ENCODE data around the gene GPR32. TPM values are rescaled to one million over a fixed set of nuclear protein-coding genes. Genes with fewer than 3 reads are reported as not detected.

GPR32 gene
- total and polyA plus RNA-seq, 7 donors = not detected

GRCh38 chr19:50812474-50812873 lies 42.2 kb downstream of the GPR32 start:
- no peaks in the 10 kb centered on the region for H3K4me1 ChIP-seq
- 55 to 65% (median 65%) methylated on average over 3 of the region's 3 CpGs for WGBS, 3 donors
- H3K27ac ChIP-seq = no peak overlapping the region
- ATAC-seq (no peak), DNase-seq (no peak)
- no peak for TF ChIP-seq CTCF (IDR thresholded peaks at IDR 0.05)
- peaks cover 0 to 27% (median 7%) of the 10 kb centered on the region in 3 donors for H3K27me3 ChIP-seq (ENCODE audit: insufficient read depth in 3 of 3, low read length in 2 of 3)
- H3K4me3 ChIP-seq = no peak overlapping the region
- H3K36me3 ChIP-seq (ENCODE audit: insufficient read depth in 1 of 2, low read depth in 1 of 2) = no peaks in the 10 kb centered on the region
- H3K9me3 ChIP-seq = no peaks in the 10 kb centered on the region
- intact Hi-C loops (cut with DNase I) = loop anchor here in 1 of 2 donors (10.0 kb wide), 1 partner anchor 292 kb away; the partner anchor contains the start of gene CTU1

- WGBS, 3 donors = 73 to 79% (median 75%) methylated on average over 5 of the region's 5 CpGs
- intact Hi-C loops (cut with DNase I) = loop anchor here in 1 of 2 donors (10.0 kb wide), 1 partner anchor 290 kb away; the partner anchor contains the start of gene CTU1
- Histone ChIP-seq H3K4me3 (no peak overlapping the region), H3K9me3 (no peaks in the 10 kb centered on the region), H3K4me1 (no peaks in the 10 kb centered on the region), H3K27me3 (ENCODE audit: insufficient read depth in 3 of 3, low read length in 2 of 3) (peaks cover 0 to 48% (median 22%) of the 10 kb centered on the region in 3 donors), H3K27ac (no peak overlapping the region), H3K36me3 (ENCODE audit: insufficient read depth in 1 of 2, low read depth in 1 of 2) (no peaks in the 10 kb centered on the region)
- no peak for TF ChIP-seq CTCF (IDR thresholded peaks at IDR 0.05)
- DNase-seq = no peak
- ATAC-seq = no peak
These were observed 44.6 kb downstream of the GPR32 start for GRCh38 chr19:50814883-50815282.

- no peaks in the 10 kb centered on the region for H3K36me3 ChIP-seq (ENCODE audit: insufficient read depth in 1 of 2, low read depth in 1 of 2)
- 96 to 100% (median 100%) methylated on average over 1 of the region's 1 CpG for WGBS, 3 donors
- intact Hi-C loops (cut with DNase I) = loop anchor here in 1 of 2 donors (10.0 kb wide), 1 partner anchor 289 kb away; the partner anchor contains the start of gene CTU1
- peaks cover 0 to 52% (median 26%) of the 10 kb centered on the region in 3 donors for H3K27me3 ChIP-seq (ENCODE audit: insufficient read depth in 3 of 3, low read length in 2 of 3)
- no peaks in the 10 kb centered on the region for H3K4me1 ChIP-seq
- H3K27ac ChIP-seq = no peak overlapping the region
- TF ChIP-seq CTCF (IDR thresholded peaks at IDR 0.05) = no peak
- DNase-seq = no peak
- no peak for ATAC-seq
- H3K4me3 ChIP-seq = no peak overlapping the region
- H3K9me3 ChIP-seq = no peaks in the 10 kb centered on the region
These were observed 45.2 kb downstream of the GPR32 start for GRCh38 chr19:50815439-50815838.

GRCh38 chr19:50817941-50818858 lies 47.9 kb downstream of the GPR32 start:
- 3 to 6% (median 4%) methylated on average over 50 to 52 of the region's 52 CpGs for WGBS, 3 donors
- H3K27ac ChIP-seq = no peak overlapping the region
- no peaks in the 10 kb centered on the region for H3K4me1 ChIP-seq
- TF ChIP-seq CTCF (IDR thresholded peaks at IDR 0.05) = no peak
- ATAC-seq (peak in 1 of 4 donors; percentile 30), DNase-seq (peak; percentile 29 to 63)
- no peaks in the 10 kb centered on the region for H3K9me3 ChIP-seq
- peak overlapping the region; percentile 36 for H3K4me3 ChIP-seq
- intact Hi-C loops (cut with DNase I) = loop anchor here in 1 of 2 donors (10.0 kb wide), 1 partner anchor 287 kb away; the partner anchor contains the start of gene CTU1
- H3K27me3 ChIP-seq (ENCODE audit: insufficient read depth in 3 of 3, low read length in 2 of 3) = peaks cover 0 to 75% (median 32%) of the 10 kb centered on the region in 3 donors
- no peaks in the 10 kb centered on the region for H3K36me3 ChIP-seq (ENCODE audit: insufficient read depth in 1 of 2, low read depth in 1 of 2)

All from psoas muscle (tissue), 8 donors.